HG03342 (cell line): ENCODE measurements around the gene PRKCQ.

Experiments
- ATAC-seq: cut with Tn5 transposase; IDR thresholded peaks from one replicate; pipeline ENCODE4 v1.9.1; 2021; ENCODE audit warnings: mild to moderate bottlenecking, moderate library complexity; ENCODE audit not compliant: unreplicated experiment

The PRKCQ gene

GRCh38 chr10:6570893-6571292 lies 9.2 kb downstream of the PRKCQ start:
- no peak for ATAC-seq

GRCh38 chr10:6569259-6569658 lies 10.8 kb downstream of the PRKCQ start:
- ATAC-seq: no peak

GRCh38 chr10:6567884-6568283 lies 12.2 kb downstream of the PRKCQ start:
- no peak for ATAC-seq

GRCh38 chr10:6567203-6567703 lies 12.8 kb downstream of the PRKCQ start:
- ATAC-seq: no peak

- no peak for ATAC-seq
These were observed 14.5 kb downstream of the PRKCQ start for GRCh38 chr10:6565588-6565987.

- ATAC-seq: no peak
These were observed 15.7 kb downstream of the PRKCQ start for GRCh38 chr10:6564367-6564766.

GRCh38 chr10:6563731-6564130 lies 16.3 kb downstream of the PRKCQ start:
- ATAC-seq: no peak

GRCh38 chr10:6563075-6563474 lies 17.0 kb downstream of the PRKCQ start:
- ATAC-seq: no peak

GRCh38 chr10:6562221-6562620 lies 17.9 kb downstream of the PRKCQ start:
- no peak for ATAC-seq

GRCh38 chr10:6561552-6561951 lies 18.5 kb downstream of the PRKCQ start:
- ATAC-seq: no peak

GRCh38 chr10:6558759-6559461 lies 21.2 kb downstream of the PRKCQ start:
- no peak for ATAC-seq

GRCh38 chr10:6558272-6558671 lies 21.8 kb downstream of the PRKCQ start:
- ATAC-seq: no peak

GRCh38 chr10:6553937-6554336 lies 26.1 kb downstream of the PRKCQ start:
- ATAC-seq: no peak

GRCh38 chr10:6543431-6544005 lies 36.6 kb downstream of the PRKCQ start:
- peak; percentile 59 for ATAC-seq

- no peak for ATAC-seq
These were observed 37.1 kb downstream of the PRKCQ start for GRCh38 chr10:6542999-6543430.

GRCh38 chr10:6539833-6540232 lies 40.2 kb downstream of the PRKCQ start:
- ATAC-seq: no peak

GRCh38 chr10:6537770-6538169 lies 42.3 kb downstream of the PRKCQ start:
- no peak for ATAC-seq

GRCh38 chr10:6536102-6536501 lies 44.0 kb downstream of the PRKCQ start:
- no peak for ATAC-seq

GRCh38 chr10:6535156-6535764 lies 44.8 kb downstream of the PRKCQ start:
- ATAC-seq: no peak

GRCh38 chr10:6532321-6532720 lies 47.8 kb downstream of the PRKCQ start:
- no peak for ATAC-seq

GRCh38 chr10:6530966-6531365 lies 49.1 kb downstream of the PRKCQ start:
- ATAC-seq: no peak

- ATAC-seq: no peak
These were observed 49.8 kb downstream of the PRKCQ start for GRCh38 chr10:6530211-6530840.
